ENCODE data around the gene PLCB4. TPM values are rescaled to one million over a fixed set of nuclear protein-coding genes. Genes with fewer than 3 reads are reported as not detected.

The PLCB4 gene
- total and polyA plus RNA-seq, 7 donors: 0.90 to 6.7 (median 2.1) TPM

DNA sequence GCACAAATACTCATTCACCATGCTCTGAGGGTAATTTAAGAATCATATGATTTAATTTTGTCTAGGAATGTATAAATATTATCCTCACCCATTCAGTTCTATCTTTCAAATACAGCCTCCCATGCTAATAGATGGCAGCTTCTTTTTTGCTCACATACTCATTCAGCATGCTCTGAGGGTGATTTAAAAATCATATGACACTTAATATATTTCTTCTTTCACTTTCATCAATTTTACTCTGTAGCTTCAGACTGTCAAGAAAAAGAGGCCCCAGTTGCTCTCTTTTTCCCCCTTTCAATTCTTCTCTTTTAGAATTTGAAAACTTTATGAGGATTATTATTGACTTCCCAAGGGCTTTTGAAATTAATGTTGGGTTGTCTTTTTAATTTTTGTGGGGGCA is 283.9 kb downstream of the PLCB4 start:
- H3K4me3 ChIP-seq: no peak overlapping the region
- TF ChIP-seq, protein P1, sequence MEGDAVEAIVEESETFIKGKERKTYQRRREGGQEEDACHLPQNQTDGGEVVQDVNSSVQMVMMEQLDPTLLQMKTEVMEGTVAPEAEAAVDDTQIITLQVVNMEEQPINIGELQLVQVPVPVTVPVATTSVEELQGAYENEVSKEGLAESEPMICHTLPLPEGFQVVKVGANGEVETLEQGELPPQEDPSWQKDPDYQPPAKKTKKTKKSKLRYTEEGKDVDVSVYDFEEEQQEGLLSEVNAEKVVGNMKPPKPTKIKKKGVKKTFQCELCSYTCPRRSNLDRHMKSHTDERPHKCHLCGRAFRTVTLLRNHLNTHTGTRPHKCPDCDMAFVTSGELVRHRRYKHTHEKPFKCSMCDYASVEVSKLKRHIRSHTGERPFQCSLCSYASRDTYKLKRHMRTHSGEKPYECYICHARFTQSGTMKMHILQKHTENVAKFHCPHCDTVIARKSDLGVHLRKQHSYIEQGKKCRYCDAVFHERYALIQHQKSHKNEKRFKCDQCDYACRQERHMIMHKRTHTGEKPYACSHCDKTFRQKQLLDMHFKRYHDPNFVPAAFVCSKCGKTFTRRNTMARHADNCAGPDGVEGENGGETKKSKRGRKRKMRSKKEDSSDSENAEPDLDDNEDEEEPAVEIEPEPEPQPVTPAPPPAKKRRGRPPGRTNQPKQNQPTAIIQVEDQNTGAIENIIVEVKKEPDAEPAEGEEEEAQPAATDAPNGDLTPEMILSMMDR (IDR thresholded peaks at IDR 0.05): no peak
- no peaks in the 10 kb centered on the region for H3K4me1 ChIP-seq
- intact Hi-C loops (cut with DNase I): loop anchor here (5.0 to 10.0 kb wide), 2 partner anchors 128 to 285 kb away; partner anchors contain the start of gene PLCB4 (in 1 of the 2)
- no peak for DNase-seq
- H3K27ac ChIP-seq: no peak overlapping the region
- ATAC-seq: no peak
- H3K36me3 ChIP-seq (ENCODE audit: insufficient read depth in 1 of 2, low read depth in 1 of 2): no peaks in the 10 kb centered on the region
- H3K27me3 ChIP-seq (ENCODE audit: insufficient read depth in 3 of 3, low read length in 2 of 3): no peaks in the 10 kb centered on the region
- no peaks in the 10 kb centered on the region for H3K9me3 ChIP-seq

DNA sequence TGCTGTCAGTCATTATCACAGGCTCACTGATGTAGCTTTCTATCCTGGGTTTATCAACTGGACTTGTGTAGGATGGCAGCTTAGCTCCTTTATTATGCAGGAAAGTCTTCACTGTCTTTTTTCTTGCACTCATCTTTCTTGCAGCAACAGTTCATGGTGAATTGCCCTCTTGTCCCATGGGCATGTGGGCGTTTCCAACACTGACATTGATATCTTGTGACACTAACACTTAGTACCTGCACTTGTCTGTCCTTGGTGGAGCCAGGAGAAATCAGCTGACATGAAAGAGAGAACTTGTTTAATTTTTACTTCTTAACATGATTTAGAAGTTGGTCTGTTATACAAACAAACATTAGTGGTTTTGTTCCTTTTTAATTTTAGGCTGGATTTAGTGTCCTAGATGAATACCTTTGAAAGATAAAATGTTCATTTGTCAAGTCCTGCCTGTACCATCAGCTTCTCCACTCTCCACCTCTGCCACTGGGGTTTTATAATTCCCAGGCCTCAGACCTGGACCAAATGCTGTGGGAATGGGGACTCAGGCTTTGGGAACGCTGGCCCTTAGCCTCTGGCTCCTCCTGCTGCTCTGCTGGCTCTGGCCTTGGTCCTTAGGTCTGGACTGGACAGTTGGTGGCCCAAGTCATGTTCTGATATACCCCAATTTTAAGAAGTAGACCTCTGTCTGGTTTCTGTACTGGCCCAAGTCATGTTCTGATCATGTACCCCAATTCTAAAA is 284.5 kb downstream of the PLCB4 start:
- H3K4me3 ChIP-seq: no peak overlapping the region
- no peaks in the 10 kb centered on the region for H3K4me1 ChIP-seq
- H3K27me3 ChIP-seq (ENCODE audit: insufficient read depth in 3 of 3, low read length in 2 of 3): no peaks in the 10 kb centered on the region
- no peaks in the 10 kb centered on the region for H3K36me3 ChIP-seq (ENCODE audit: insufficient read depth in 1 of 2, low read depth in 1 of 2)
- TF ChIP-seq, protein P1 (IDR thresholded peaks at IDR 0.05): no peak
- no peak overlapping the region for H3K27ac ChIP-seq
- DNase-seq (no peak), ATAC-seq (no peak)
- intact Hi-C loops (cut with DNase I): loop anchor here (5.0 to 10.0 kb wide), 2 partner anchors 129 to 286 kb away; partner anchors contain the start of gene PLCB4 (in 1 of the 2)
- WGBS, 3 donors: 42 to 66% (median 55%) methylated on average over 2 of the region's 2 CpGs
- H3K9me3 ChIP-seq: no peaks in the 10 kb centered on the region

DNA sequence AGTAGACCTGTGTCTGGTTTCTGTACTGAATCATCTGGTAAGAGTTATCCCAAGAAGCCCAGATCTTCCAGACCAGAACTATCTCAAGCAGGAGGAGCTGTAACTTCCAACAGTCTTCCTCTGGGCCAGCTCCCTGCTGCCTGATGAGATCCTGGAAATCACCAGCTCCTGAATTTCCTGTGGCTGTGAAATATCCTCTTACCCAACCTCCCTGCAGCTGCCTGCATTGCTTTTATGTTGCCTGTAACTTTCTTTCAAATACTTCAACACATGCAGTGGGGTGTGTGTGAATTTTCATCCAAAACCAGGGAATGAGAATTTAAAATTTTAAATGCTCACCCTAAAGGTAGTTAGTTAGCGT is 285.0 kb downstream of the PLCB4 start:
- WGBS, 3 donors: 97 to 100% (median 97%) methylated on average over 1 of the region's 1 CpG
- ATAC-seq (no peak), DNase-seq (no peak)
- no peaks in the 10 kb centered on the region for H3K27me3 ChIP-seq (ENCODE audit: insufficient read depth in 3 of 3, low read length in 2 of 3)
- no peak overlapping the region for H3K4me3 ChIP-seq
- TF ChIP-seq, protein P1 (IDR thresholded peaks at IDR 0.05): no peak
- H3K36me3 ChIP-seq (ENCODE audit: insufficient read depth in 1 of 2, low read depth in 1 of 2): no peaks in the 10 kb centered on the region
- no peaks in the 10 kb centered on the region for H3K9me3 ChIP-seq
- H3K27ac ChIP-seq: no peak overlapping the region
- intact Hi-C loops (cut with DNase I): loop anchor here (5.0 to 10.0 kb wide), 2 partner anchors 129 to 287 kb away; partner anchors contain the start of gene PLCB4 (in 1 of the 2)
- no peaks in the 10 kb centered on the region for H3K4me1 ChIP-seq

GRCh38 chr20:9354579-9354978 is 285.7 kb downstream of the PLCB4 start:
- no peak for DNase-seq
- Histone ChIP-seq H3K9me3 (no peaks in the 10 kb centered on the region), H3K4me3 (no peak overlapping the region), H3K27ac (no peak overlapping the region), H3K36me3 (ENCODE audit: insufficient read depth in 1 of 2, low read depth in 1 of 2) (no peaks in the 10 kb centered on the region), H3K27me3 (ENCODE audit: insufficient read depth in 3 of 3, low read length in 2 of 3) (no peaks in the 10 kb centered on the region), H3K4me1 (no peaks in the 10 kb centered on the region)
- 91 to 98% (median 94%) methylated on average over 2 of the region's 2 CpGs for WGBS, 3 donors
- TF ChIP-seq, protein P1 (IDR thresholded peaks at IDR 0.05): no peak
- no peak for ATAC-seq
- intact Hi-C loops (cut with DNase I): loop anchor here (5.0 to 10.0 kb wide), 2 partner anchors 130 to 287 kb away; partner anchors contain the start of gene PLCB4 (in 1 of the 2)

All from psoas muscle (tissue), 8 donors.